Measurements from ENCODE around the gene CST7. TPM values are rescaled to one million over a fixed set of nuclear protein-coding genes. Genes with fewer than 3 reads are reported as not detected.

Gene CST7
- total RNA-seq, 1 donor from 2014 or later = not detected

- no peaks in the 10 kb centered on the region for H3K9me3 ChIP-seq
- intact Hi-C loops (cut with DNase I) = no loop called here
- no peaks in the 10 kb centered on the region for H3K27me3 ChIP-seq
- no peak overlapping the region for H3K4me3 ChIP-seq
- no peak for TF ChIP-seq CTCF (IDR thresholded peaks at IDR 0.05)
- H3K36me3 ChIP-seq = peaks cover 74 to 93% of the 10 kb centered on the region in 2 donors
- no peak overlapping the region for H3K27ac ChIP-seq
- H3K4me1 ChIP-seq = no peaks in the 10 kb centered on the region
- DNase-seq (ENCODE audit: low spot score in 2 of 2) = no peak
Measured at GRCh38 chr20:24966317-24967012, 17.4 kb downstream of the CST7 start.

DNA sequence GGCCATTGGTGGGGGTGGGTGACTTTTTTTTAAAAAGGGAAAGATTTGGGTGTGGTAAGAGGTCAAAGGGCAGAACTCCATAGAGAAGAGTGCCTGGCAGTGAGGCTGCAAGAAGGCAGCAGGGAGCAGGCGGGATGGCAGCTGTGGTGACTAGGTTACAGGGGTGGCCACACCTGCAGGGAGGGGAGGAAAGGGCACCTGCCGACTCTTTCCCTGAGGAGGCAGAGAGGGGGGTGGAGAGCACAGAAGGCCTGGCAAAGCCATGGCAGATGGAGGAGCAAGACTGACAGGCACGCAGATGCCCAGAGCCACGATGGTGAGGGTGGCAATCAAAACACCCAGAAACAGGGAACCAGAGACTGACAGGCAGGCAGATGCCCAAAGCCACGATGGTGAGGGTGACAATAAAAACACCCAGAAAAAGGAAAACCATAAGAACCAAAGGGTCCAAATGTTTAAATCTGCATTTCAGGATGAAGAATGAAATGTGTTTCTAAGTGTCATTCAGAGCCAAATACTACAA is 19.3 kb downstream of the CST7 start:
- TF ChIP-seq CTCF (IDR thresholded peaks at IDR 0.05) = no peak
- no peaks in the 10 kb centered on the region for H3K27me3 ChIP-seq
- no peaks in the 10 kb centered on the region for H3K4me1 ChIP-seq
- DNase-seq (ENCODE audit: low spot score in 2 of 2) = no peak
- H3K27ac ChIP-seq = no peak overlapping the region
- H3K4me3 ChIP-seq = no peak overlapping the region
- H3K9me3 ChIP-seq = no peaks in the 10 kb centered on the region
- H3K36me3 ChIP-seq = peaks cover 71 to 93% of the 10 kb centered on the region in 2 donors
- intact Hi-C loops (cut with DNase I) = no loop called here

DNA sequence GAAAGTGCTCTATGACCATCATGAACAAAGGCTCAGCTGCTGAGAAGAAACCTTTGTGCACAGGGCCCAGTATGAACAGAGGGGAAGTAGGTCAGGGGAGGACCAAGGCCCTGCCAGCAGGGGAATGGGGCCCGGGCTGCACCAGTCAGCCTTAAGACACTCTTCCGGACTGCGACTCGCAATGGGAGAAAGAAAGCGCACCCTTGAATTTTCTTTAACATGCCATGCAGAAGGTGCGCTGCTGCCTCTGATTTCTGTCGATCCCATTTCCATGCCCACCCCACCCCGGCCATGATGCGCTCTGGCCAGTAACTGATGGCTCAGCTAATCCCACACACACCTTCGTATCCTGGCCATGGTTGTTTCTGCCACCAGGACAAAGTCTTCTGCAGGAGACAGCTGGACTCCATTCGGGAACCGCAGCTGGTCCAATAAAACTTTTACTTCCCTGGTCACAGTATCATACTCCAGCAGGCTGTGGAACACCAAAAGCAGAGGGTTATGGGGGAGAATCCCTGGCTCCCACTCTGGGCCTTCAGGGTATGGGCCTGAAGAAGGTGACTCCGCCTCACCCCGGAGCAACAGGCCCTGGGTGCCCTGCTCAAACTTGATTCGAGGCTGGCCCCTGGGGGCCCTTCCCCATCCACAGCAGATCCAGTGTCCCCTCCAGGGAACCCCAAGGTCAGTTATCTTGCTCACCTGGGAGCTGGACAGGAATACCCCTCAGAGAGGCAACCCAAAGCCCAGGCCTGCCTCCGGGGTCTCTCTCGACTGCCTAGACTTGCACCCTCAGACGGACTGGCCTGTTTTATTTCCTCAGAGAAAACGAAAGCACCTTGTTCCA is 20.3 kb downstream of the CST7 start:
- peaks cover 65 to 84% of the 10 kb centered on the region in 2 donors for H3K36me3 ChIP-seq
- intact Hi-C loops (cut with DNase I) = loop anchor here (5.0 kb wide), 1 partner anchor 723 kb away; no protein-coding TSS in a partner anchor
- TF ChIP-seq CTCF (IDR thresholded peaks at IDR 0.05) = no peak
- no peak overlapping the region for H3K27ac ChIP-seq
- H3K9me3 ChIP-seq = no peaks in the 10 kb centered on the region
- H3K4me1 ChIP-seq = no peaks in the 10 kb centered on the region
- no peak overlapping the region for H3K4me3 ChIP-seq
- DNase-seq (ENCODE audit: low spot score in 2 of 2) = peak in 1 of 2 donors; percentile 49
- H3K27me3 ChIP-seq = no peaks in the 10 kb centered on the region

GRCh38 chr20:24970030-24970553 is 21.0 kb downstream of the CST7 start:
- peaks cover 68 to 78% of the 10 kb centered on the region in 2 donors for H3K36me3 ChIP-seq
- no peak for TF ChIP-seq CTCF (IDR thresholded peaks at IDR 0.05)
- H3K27ac ChIP-seq = no peak overlapping the region
- H3K4me3 ChIP-seq = no peak overlapping the region
- peaks cover 0 to under 1% of the 10 kb centered on the region in 2 donors for H3K9me3 ChIP-seq
- no peaks in the 10 kb centered on the region for H3K27me3 ChIP-seq
- no peak for DNase-seq (ENCODE audit: low spot score in 2 of 2)
- intact Hi-C loops (cut with DNase I) = loop anchor here (5.0 kb wide), 1 partner anchor 722 kb away; no protein-coding TSS in a partner anchor
- no peaks in the 10 kb centered on the region for H3K4me1 ChIP-seq

GRCh38 chr20:24970754-24971153 is 21.7 kb downstream of the CST7 start:
- H3K27ac ChIP-seq = no peak overlapping the region
- DNase-seq (ENCODE audit: low spot score in 2 of 2) = peak in 1 of 2 donors; percentile 59
- H3K4me3 ChIP-seq = no peak overlapping the region
- no peak for TF ChIP-seq CTCF (IDR thresholded peaks at IDR 0.05)
- intact Hi-C loops (cut with DNase I) = loop anchor here (5.0 kb wide), 1 partner anchor 722 kb away; no protein-coding TSS in a partner anchor
- peaks cover 0 to 5% of the 10 kb centered on the region in 2 donors for H3K9me3 ChIP-seq
- H3K4me1 ChIP-seq = no peaks in the 10 kb centered on the region
- H3K36me3 ChIP-seq = peaks cover 62 to 72% of the 10 kb centered on the region in 2 donors
- no peaks in the 10 kb centered on the region for H3K27me3 ChIP-seq
